Thymus (tissue), 11 donors: Measurements from ENCODE around the gene NEUROD1. TPM values are rescaled to one million over a fixed set of nuclear protein-coding genes. Genes with fewer than 3 reads are reported as not detected.

Experiments used
- DNase-seq, 9 donors: peaks; one replicate each; pipeline ENCODE4 v3.0.0-alpha.2; 2013; ENCODE audit warnings: low spot score in 9 of 9, low read depth in 6 of 9, missing footprints in 1 of 9
- H3K27ac ChIP-seq, 2 donors: one replicate each; pipeline ENCODE4 v1.5.1; 2013; ENCODE audit warnings: control low read depth in 1 of 2, low read depth in 1 of 2, low read length in 1 of 2, mild to moderate bottlenecking in 1 of 2, moderate library complexity in 1 of 2
- H3K27me3 ChIP-seq, 2 donors: one replicate each; pipeline ENCODE4 v1.5.1; 2013; ENCODE audit warnings: low read length in 1 of 2; ENCODE audit not compliant: control insufficient read depth in 2 of 2, insufficient read depth in 1 of 2
- H3K36me3 ChIP-seq, 2 donors: one replicate each; pipeline ENCODE4 v1.5.1; 2013; ENCODE audit warnings: low read length in 1 of 2, mild to moderate bottlenecking in 1 of 2, moderate library complexity in 1 of 2; ENCODE audit not compliant: control insufficient read depth in 2 of 2, insufficient read depth in 2 of 2
- H3K4me1 ChIP-seq, 2 donors: one replicate each; pipeline ENCODE4 v1.5.1; 2013; ENCODE audit warnings: low read length in 2 of 2; ENCODE audit not compliant: control insufficient read depth in 2 of 2, insufficient read depth in 2 of 2
- H3K4me3 ChIP-seq, 2 donors: one replicate each; pipeline ENCODE4 v1.5.1; 2013; ENCODE audit warnings: low read length in 2 of 2, control low read depth in 1 of 2, mild to moderate bottlenecking in 1 of 2
- H3K9me3 ChIP-seq, 2 donors: one replicate each; pipeline ENCODE4 v1.5.1; 2013; ENCODE audit warnings: low read length in 1 of 2, mild to moderate bottlenecking in 1 of 2; ENCODE audit not compliant: control insufficient read depth in 2 of 2, insufficient read depth in 1 of 2
- WGBS: extraction: QIAGEN DNeasy Blood & Tissue Kit; methylation state at CpG from one replicate; pipeline ENCODE4 v1.1.7; 2013; 5-methylcytosine and 5-hydroxymethylcytosine counted together
- polyA plus RNA-seq: library from polyadenylated mRNA; stranded (reverse); fragments of 200-250 nt; gene quantifications from one replicate; pipeline ENCODE4 v1.2.3, GENCODE V29; 2013
- total RNA-seq: library from RNA; stranded (reverse); fragments of 120-200 nt; gene quantifications from one replicate; pipeline ENCODE4 v1.2.4, GENCODE V29; 2013
- donor health status: healthy.

The NEUROD1 gene
- total and polyA plus RNA-seq, 2 donors, result 0.09 to 0.46 TPM

GRCh38 chr2:181649436-181649979 is 30.8 kb downstream of the NEUROD1 start:
- Histone ChIP-seq H3K9me3 (no peaks in the 10 kb centered on the region), H3K4me1 (no peaks in the 10 kb centered on the region), H3K36me3 (no peaks in the 10 kb centered on the region), H3K4me3 (no peak overlapping the region), H3K27ac (no peak overlapping the region), H3K27me3 (peaks cover 0 to 9% of the 10 kb centered on the region in 2 donors)
- DNase-seq, result no peak
- WGBS, result 95% methylated on average over 4 of the region's 4 CpGs

- H3K9me3 ChIP-seq, result no peaks in the 10 kb centered on the region
- H3K4me1 ChIP-seq, result no peaks in the 10 kb centered on the region
- H3K36me3 ChIP-seq, result no peaks in the 10 kb centered on the region
- H3K27me3 ChIP-seq, result peaks cover 0 to 7% of the 10 kb centered on the region in 2 donors
- H3K4me3 ChIP-seq, result no peak overlapping the region
- H3K27ac ChIP-seq, result no peak overlapping the region
- WGBS, result 98% methylated on average over 2 of the region's 2 CpGs
- no peak for DNase-seq
Observed at GRCh38 chr2:181648478-181649155, 31.7 kb downstream of the NEUROD1 start.

GRCh38 chr2:181646415-181646987 is 33.8 kb downstream of the NEUROD1 start:
- Histone ChIP-seq H3K9me3 (no peaks in the 10 kb centered on the region), H3K36me3 (no peaks in the 10 kb centered on the region), H3K4me3 (no peak overlapping the region), H3K27ac (no peak overlapping the region), H3K4me1 (no peaks in the 10 kb centered on the region), H3K27me3 (peaks cover 0 to 4% of the 10 kb centered on the region in 2 donors)
- 96% methylated on average over 1 of the region's 1 CpG for WGBS
- no peak for DNase-seq

GRCh38 chr2:181643151-181643550 is 37.2 kb downstream of the NEUROD1 start:
- peaks cover 0 to 2% of the 10 kb centered on the region in 2 donors for H3K27me3 ChIP-seq
- H3K27ac ChIP-seq, result no peak overlapping the region
- no peaks in the 10 kb centered on the region for H3K4me1 ChIP-seq
- 97% methylated on average over 1 of the region's 1 CpG for WGBS
- DNase-seq, result no peak
- no peak overlapping the region for H3K4me3 ChIP-seq
- H3K9me3 ChIP-seq, result no peaks in the 10 kb centered on the region
- H3K36me3 ChIP-seq, result no peaks in the 10 kb centered on the region

GRCh38 chr2:181642086-181642485 is 38.2 kb downstream of the NEUROD1 start:
- Histone ChIP-seq H3K9me3 (no peaks in the 10 kb centered on the region), H3K27me3 (no peaks in the 10 kb centered on the region), H3K27ac (no peak overlapping the region), H3K36me3 (no peaks in the 10 kb centered on the region), H3K4me3 (no peak overlapping the region), H3K4me1 (no peaks in the 10 kb centered on the region)
- DNase-seq, result no peak
- WGBS, result 93% methylated on average over 4 of the region's 4 CpGs

- WGBS, result 0% methylated on average over 1 of the region's 1 CpG
- DNase-seq, result no peak
Observed at GRCh38 chr2:181639686-181640085, 40.6 kb downstream of the NEUROD1 start.

GRCh38 chr2:181632733-181633401 is 47.5 kb downstream of the NEUROD1 start:
- DNase-seq, result no peak
- no peak overlapping the region for H3K4me3 ChIP-seq
- H3K9me3 ChIP-seq, result no peaks in the 10 kb centered on the region
- H3K27ac ChIP-seq, result no peak overlapping the region
- H3K36me3 ChIP-seq, result no peaks in the 10 kb centered on the region
- H3K4me1 ChIP-seq, result no peaks in the 10 kb centered on the region
- 98% methylated on average over 4 of the region's 4 CpGs for WGBS
- H3K27me3 ChIP-seq, result no peaks in the 10 kb centered on the region

More at GRCh38 chr2:181639686-181640085, 40.6 kb downstream of the NEUROD1 start:
- H3K9me3 ChIP-seq, result no peaks in the 10 kb centered on the region
- H3K27me3 ChIP-seq, result no peaks in the 10 kb centered on the region
- no peak overlapping the region for H3K4me3 ChIP-seq
- H3K27ac ChIP-seq, result no peak overlapping the region
- H3K4me1 ChIP-seq, result no peaks in the 10 kb centered on the region
- no peaks in the 10 kb centered on the region for H3K36me3 ChIP-seq

GRCh38 chr2:181628590-181629585 is 51.4 kb downstream of the NEUROD1 start:
- H3K4me1 ChIP-seq, result no peaks in the 10 kb centered on the region
- H3K36me3 ChIP-seq, result no peaks in the 10 kb centered on the region
- H3K27ac ChIP-seq, result no peak overlapping the region
- H3K9me3 ChIP-seq, result no peaks in the 10 kb centered on the region
- no peak for DNase-seq
- no peaks in the 10 kb centered on the region for H3K27me3 ChIP-seq
- no peak overlapping the region for H3K4me3 ChIP-seq
- 96% methylated on average over 3 of the region's 3 CpGs for WGBS
